HL-60/S4 treated with phorbol 12-myristate 13-acetate at 8.2 ng/mL for 4 days and 3 days (cell line): ENCODE results near the gene TTLL5.

Experiments used
- in situ Hi-C: fragments of 300-500 bp; cut with MboI; formaldehyde crosslinking; loops from 2 replicates; pipeline ENCODE4 v1.15.0; 2022; ENCODE audit warnings: low sequenced_read_pairs

TTLL5 gene

DNA sequence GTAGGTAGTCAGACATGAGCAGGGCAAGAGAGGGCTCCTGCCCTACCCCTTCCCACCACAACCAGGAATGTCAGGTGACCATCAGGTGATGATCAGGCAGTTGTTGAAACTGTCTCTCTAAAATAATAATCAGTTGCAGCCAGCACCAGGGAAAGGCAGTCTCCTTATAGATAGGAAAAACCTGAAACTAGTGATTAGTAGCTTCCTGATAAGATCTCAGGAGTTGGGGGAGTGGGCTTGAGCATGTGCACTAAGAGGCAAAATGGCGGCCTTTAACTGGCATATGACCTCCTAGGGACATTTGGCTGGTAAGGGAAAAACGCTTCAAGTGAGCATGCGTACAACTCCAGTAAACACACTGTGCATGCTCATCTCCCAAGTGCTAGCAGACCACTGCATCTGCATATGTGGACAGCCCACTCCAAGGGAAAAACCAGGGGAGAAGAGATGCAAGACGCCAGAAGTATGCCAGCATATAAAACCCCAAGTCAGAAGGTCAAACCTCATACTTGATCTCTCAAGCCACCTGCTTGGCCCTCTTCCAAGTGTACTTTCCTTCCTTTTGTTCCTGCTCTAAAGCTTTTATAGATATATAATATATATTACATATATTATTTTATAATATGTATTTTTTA, 283.7 kb downstream of the TTLL5 start:
- in situ Hi-C loops = no loop called here

DNA sequence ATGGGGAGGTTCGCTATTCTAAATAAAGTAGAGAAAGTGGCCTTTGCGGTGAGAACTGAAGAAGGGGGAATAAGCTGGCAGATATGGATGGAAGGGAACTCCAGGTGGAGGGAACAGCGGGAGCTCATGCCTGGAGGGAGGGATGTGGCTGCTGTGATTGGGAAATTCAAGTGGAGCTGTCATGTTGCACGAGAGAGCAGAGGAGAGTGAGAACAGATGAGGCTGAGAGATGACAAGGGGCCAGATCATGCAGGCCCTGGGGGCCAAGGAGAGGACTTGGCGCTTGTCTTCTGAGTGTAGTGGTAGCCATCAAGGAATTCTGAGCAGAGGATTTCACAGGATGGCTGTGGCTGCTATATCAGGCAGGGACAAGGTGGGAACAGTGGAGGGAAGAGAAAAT, 285.7 kb downstream of the TTLL5 start:
- in situ Hi-C loops = no loop called here

DNA sequence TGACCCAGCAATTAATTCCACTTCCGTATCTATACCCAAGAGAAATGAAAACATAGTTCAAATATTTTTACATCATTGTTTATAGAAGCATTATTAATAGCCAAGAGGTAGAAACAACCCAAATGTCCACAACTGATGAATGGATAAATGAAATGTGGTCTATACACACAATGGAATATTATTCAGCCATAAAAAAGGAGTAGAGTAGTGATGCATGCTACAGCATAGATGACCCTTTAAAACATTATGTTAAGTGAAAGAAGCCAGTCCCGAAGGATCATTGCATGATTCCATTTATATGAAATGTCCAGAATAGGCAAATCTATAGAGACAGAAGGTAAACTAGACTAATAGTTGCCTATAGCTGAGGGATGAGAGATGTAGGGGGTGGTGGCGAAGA, 291.4 kb downstream of the TTLL5 start:
- in situ Hi-C loops = no loop called here

DNA sequence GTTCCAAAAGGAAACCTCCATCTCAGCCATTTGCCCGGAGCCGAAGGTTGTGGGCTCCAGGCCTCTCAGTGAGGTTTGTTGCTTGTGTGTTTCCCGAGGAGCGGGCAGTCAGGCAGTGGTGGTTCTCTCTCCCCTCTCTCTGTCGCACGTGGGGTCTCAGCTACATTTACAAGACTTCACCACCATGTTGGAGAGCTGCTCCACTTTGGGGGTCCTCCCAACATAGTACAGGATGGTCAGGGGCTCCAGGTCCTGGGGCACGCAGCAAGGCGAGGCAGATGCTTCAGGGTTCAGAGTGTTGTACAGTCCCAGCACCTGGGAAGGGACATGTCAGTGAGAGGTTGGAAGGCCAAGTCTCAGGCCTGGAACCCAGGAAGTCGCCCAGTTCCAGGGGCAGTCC, 298.0 kb downstream of the TTLL5 start:
- in situ Hi-C loops = no loop called here

DNA sequence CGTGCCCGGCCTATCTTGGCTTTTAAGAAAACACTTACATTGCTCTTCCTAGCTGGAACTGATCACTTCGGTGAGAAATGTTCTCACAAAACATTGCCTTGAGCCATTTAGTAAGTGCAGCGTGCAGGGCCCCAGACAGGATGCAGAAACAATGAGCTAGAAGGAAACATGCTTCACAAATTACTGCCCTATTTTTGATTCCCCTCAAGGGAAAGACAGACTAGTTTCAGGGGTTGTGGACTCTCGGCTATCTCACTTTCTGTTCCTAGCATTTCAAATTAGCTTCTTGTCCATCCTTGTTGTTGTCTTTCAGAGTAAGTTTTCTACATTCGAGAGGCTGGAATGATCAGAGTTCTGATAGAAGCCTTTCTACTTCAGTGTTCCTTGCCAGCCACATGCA, 299.2 kb downstream of the TTLL5 start:
- in situ Hi-C loops = no loop called here

DNA sequence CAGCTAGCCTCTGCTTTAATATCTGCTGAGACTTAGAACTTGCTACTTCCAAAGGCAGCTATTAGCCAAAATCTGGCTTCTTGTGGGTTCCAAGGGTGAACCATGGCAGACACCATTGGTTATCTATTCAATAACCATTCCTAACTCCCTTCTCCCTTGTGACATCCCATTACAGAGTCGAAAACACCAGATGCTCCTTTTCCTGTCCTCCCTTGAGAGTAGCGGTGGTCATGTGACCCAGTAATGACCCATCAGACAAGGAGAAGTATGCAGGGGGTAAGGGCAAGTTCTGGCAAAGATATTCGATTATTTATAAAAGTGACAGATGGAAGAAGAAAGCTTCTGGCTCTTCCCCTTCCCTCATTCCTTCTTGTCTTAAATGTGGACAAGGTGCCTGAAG, 300.6 kb downstream of the TTLL5 start:
- in situ Hi-C loops = no loop called here

DNA sequence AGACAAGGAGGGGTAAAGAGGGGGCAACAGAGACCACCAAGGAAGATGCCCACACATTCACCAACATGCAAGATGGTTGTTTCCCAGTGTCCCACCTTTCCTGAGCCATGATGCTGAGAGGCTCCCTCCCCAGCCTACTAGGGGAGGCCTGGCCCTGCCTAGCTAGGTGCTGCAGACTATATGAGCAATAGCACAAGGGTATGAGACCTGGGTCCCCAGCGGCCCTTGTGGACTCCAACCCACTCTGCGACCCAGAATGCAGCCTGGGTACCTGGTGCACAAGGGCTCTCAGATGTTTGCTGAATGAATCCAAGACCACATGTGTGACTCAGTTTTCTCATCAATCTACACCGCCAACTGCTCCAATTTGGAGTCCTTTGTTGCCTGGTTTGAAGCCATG, 306.8 kb downstream of the TTLL5 start:
- in situ Hi-C loops = no loop called here

DNA sequence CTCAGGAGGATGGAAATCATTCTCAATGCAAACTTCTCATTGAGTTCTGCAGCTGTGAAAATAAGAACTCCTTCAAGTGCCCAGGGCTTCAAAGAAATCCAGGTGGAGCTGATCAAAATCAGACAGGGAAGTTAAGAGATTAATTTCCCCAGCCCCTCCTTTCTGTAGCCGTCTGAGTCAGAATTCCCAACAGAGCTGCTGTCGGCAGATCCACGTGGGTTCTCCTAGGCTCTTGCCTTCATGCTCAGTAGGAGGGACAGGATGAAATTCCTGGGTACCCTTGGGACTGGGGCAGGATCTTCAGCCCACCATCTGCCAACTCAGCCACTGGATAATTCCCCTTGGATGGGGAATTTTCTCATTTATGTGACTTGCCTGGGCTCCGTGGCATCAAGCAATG, 307.4 kb downstream of the TTLL5 start:
- in situ Hi-C loops = no loop called here

DNA sequence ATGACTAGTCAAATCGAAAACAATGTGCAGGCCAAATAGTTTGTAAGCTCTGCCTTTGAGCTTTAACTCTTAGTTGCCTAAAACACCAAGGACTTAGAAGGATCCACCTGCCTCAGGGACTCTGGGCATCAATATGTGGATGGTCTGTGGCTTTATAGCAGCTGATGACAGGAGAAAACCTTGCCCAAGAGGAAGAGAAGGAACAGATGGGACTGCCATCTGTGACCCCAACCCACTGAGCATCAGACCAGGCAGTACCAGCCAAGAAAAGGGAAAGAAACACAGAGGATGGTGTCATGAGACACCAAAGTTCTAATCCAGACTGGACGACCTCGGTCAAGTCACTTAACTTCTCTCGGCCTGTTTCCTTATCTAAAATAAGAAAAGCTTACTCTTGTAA, 308.1 kb downstream of the TTLL5 start:
- in situ Hi-C loops = no loop called here

DNA sequence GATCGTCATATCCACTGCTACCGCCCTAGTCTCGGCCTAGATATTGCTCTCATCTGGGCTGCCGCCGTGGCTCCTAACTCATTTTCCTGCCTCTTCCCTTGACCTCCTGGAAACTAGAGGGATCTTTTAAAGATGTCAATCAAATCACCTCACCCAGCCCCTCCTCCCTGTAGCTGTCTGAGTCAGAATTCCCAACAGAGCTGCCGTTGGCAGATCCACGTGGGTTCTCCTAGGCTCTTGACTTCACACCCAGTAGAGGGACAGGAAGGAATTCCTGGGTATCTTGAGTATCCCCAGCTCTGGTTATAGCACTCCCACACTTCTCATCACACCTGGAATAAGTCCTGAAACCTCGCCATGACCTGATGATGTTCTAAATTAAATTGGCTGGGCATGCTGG, 308.8 kb downstream of the TTLL5 start:
- in situ Hi-C loops = no loop called here

DNA sequence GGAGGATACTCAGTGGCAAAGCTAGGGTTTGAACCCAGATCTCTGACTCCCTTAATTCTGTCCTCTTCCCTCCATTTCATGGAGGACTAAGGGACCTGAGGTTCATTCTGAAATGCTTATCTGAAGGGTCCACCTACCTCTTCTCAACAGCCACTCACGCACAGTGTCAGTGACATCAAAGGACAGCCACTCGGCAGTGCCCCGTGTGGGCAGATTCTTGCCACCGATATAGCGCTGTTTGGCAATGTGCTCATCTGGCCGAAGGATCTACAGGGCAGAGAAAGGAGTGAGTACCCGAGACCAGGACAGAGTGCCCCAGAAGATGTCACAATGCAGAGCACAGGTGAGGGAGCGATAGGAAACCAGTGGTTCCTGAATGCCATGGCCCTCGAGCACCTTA, 309.9 kb downstream of the TTLL5 start:
- in situ Hi-C loops = no loop called here

DNA sequence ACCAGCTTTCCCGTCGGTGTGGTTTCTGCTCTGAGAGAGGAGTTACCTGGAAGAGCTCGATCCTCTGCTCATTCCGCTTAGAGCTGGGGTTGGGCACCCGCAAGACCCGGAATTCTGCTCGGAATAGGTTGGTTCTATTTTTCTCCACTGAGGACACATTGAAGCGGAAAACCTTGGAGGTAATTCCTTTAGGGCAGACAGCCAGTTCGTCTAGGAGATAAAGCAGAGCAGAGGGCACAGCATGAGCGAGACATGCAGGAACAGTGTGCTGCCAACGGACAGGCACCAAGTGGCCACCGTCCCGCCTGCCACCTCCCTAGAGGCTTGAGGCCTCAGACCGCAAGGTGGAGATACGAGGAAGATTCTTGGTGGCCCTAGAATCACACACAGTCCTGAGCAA, 310.5 kb downstream of the TTLL5 start:
- in situ Hi-C loops = no loop called here

DNA sequence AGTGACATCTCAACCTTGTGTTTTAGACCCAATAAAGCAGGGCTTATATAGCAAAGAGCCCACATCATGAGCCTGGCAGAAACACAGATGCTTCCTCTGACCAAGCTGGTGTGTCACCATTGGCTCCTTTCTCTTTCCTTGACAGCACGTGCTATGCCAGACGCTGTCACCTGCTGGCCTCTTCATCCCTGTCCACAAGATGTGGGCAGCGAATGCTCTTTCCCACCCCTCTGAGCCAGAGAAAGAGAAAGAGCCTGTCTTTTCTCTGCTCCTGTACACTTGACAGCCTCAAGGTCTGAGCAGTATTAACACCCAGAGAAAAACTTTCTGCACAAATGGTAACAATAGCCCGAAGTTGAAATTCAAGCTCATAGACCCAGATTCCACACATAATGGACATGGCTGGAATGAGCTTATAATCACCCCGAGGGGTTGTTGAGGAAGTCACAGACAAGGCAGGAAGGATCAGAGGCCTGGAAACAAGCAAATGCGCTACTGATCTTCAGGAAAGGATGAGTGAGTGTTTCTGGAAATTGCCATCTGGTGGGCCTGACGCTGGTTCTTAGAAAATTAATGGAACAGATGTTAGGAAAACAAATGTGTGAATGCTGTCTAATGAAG, 311.9 kb downstream of the TTLL5 start:
- in situ Hi-C loops = no loop called here

DNA sequence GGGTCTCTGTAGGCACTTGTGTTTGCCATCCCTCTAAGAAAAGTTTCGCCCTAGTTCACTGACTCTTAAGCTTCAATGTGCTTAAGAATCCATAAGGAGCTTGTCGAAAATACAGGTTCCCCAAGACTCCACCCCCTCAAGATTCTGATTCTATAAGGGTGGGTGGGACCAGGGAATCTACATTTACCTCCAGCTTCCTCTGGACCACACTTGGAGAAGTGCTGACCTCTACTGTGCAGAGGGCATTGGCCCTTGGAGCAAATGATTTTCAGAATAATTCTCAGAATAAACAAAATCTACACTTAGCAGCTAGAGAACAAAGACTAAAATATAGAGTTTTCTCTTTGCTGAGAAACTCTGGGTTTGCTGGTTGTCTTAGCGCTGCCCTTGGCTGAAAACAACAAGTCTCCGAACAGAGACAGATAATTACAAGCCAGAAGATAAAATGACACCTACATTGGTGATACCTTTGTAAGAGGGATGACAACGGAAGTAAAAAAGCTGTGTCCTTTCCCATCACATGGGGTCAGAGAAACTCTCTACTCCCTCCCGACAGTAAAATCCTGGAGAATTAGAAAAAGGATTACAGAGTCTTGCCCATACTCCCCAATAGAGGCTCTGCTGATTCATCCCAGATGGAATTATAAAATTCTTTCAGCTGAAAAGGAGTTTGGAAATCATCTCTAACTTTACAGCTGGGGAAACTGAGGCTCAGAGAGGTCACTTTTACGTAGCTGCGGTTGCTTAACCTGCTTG, 316.0 kb downstream of the TTLL5 start:
- in situ Hi-C loops = loop anchor here (25.0 kb wide), 1 partner anchor 265 kb away; no protein-coding TSS in a partner anchor

DNA sequence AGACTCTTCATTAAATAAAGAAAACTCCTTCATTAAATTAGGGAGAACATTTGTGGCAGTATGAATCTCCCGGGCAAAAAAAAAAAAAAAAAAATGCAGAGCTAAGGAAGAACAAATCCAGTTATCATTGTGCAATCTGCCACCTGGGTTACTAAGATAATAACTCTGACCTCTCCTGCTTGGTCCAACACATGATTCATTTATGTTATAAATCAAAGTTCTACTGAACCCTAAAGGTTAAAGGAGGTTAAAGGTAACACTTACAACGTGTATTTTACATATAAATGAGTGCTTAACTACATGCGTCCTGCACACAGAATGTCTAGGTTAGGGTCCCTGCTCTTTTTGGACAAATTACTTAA, 316.5 kb downstream of the TTLL5 start:
- in situ Hi-C loops = loop anchor here (25.0 kb wide), 1 partner anchor 265 kb away; no protein-coding TSS in a partner anchor

DNA sequence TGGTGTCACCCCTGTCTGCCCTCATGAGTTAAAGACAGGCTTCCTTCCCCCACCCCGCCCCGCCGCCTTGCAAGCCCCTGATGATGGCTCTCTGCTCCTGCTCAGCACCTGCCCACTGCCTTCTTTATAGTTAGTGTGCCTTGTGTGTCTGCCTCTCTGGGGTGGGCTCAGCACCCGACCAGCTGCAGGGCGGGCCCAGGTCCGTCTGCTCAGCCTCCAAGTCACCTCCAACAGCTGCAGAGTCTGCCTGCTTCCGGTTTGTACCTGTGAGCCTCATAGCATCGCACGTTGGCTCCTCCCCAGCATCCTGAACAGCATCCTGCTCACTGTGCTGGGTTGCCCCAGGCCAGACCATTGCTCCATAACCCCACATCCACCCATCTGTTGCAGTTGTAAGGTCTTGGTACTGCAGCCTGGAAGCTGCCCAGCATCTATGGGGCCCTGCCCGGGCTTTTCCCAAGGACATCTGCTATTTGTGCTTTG, 317.2 kb downstream of the TTLL5 start:
- in situ Hi-C loops = loop anchor here (25.0 kb wide), 1 partner anchor 266 kb away; no protein-coding TSS in a partner anchor

DNA sequence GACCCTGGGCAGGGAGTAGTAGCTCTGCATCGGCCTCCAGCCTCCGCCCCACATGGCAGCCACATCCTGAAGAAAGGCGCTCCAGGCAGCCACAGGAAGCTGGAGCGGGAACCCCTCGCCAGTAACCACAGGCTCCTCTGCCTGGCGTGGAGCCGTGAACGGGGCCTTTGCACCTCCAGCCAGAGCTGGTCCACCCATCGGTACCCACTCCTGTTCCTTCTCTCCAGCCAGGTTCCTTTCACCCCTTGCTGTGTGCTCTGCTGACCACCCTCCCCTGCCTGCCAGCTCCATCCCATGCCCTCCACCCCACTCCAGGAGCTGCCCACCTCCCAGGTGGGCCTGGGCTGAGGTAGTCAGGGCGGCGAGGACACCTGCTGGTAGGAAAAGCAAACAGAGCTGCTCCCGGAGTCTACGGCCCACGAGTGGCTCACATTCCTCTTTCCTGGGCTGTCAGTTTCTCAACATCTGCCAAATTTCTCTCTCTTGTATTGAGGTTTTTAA, 318.1 kb downstream of the TTLL5 start:
- in situ Hi-C loops = loop anchor here (25.0 kb wide), 1 partner anchor 267 kb away; no protein-coding TSS in a partner anchor

DNA sequence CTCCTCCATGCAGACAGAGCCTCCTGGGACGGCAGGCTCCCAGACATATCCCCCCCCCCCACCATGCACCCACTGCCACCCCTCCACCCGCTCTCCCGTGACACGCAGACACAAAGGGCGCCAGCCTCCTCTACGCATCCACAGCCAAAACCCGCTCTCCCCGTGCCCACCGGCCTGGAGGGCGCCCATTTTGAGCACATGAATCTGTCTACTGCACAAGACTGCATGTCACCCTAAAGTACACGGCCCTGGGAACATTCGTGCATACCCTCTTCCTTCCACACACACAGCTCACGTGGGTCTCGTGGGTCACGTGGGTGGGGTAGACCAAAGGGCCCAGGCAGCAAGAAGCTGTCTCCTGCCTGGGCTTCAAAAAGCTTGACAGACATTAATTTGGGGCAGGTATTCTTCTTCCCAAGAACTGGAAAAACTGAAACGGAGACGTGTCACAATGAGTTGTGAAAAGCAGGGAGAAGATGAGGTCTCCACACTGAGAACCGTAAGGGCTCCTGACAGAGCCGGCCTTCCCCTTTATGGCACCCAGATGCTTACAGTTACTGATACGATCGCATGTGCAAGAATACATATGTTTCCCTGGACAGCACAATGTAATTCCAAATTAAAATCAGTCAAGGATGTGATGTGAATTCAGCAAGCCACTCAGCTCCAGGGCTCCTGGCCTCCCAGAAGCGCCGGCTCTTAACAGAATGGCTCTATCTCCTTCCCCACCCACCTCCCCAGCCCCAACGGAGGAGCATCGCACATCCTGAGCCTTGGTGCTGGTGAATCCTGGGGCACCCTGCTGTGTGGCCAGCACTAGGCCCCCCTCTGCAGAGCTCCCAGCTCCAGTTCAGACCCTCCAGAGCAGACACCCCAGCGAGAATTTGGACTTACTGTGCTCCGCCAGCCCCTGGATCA, 318.9 kb downstream of the TTLL5 start:
- in situ Hi-C loops = loop anchor here (25.0 kb wide), 1 partner anchor 268 kb away; no protein-coding TSS in a partner anchor

DNA sequence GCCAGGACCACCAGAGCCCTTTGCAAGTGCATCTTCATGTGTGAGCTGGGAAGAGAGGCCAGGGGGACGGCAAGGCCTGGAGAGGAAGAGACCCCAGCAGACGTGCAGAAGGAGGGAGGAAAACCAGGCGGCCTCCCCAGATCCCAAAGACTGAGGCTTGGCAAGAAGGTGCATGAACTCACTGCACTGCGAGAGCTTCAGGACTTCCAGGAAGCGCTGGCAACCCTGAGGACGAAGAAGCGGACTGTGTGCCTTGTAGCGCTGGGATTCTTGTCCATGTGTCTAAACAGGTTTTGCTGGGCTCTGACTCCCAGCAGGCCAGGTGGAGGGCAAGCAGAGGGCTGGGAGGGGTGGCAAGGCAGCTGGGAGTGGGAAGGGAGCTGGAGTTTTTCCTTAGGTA, 319.8 kb downstream of the TTLL5 start:
- in situ Hi-C loops = loop anchor here (25.0 kb wide), 1 partner anchor 269 kb away; no protein-coding TSS in a partner anchor

DNA sequence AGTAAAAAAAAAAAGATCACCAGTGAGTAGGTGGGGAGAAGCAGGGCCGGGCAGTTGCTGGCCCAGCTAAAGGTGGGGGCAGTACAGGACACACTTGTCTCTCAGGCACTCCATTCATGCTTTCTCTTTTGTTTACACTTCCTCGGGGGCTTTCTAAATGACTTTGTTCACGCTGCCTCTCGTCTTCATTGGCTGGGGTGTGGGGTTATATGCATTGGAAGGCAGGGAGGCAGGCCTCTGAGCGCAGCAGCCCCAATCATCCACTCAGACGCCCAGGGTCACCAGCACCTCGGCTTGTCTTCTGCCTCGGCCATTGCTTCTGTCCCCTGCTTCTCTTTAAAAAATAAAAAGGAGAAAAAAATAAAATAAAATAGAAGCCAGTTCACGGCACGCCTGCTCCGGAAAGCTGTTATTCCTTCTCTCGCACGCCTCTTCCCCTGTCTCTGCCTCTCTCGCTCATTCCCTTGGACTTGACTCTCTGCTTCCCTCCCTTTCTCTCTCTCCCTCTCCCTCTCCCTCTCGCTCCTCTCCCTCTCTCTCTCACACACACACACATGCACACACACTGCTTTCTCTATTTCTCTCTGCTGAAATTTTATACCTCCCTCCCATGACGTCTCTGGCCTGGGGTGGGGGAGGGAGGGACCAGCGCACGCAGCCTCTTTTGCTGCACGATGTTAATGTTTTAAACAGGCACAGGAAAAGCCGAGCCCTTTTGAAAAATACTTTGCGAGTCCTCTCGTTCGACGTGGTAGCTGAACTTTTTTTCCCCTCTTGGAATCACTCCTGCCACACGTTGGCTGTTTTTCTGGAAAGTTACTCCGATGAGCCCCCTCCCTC, 320.6 kb downstream of the TTLL5 start, which contains the start of gene TGFB3:
TSS of gene TGFB3 (minus strand) at position 570 of the 840 bp plus-strand sequence. CDS start 1,102 bp downstream, outside the sequence.
- in situ Hi-C loops = loop anchor here (25.0 kb wide), 1 partner anchor 269 kb away; no protein-coding TSS in a partner anchor
